ENCODE data around the gene ATG4C. TPM values are rescaled to one million over a fixed set of nuclear protein-coding genes. Genes with fewer than 3 reads are reported as not detected.
"Not testable (repeated sequence)": the region's sequence is repeated elsewhere in the genome, so short reads cannot be mapped to it uniquely, and the experiment has no call there.

Gene ATG4C
- polyA plus RNA-seq, 1 donor: 7.9 TPM

DNA sequence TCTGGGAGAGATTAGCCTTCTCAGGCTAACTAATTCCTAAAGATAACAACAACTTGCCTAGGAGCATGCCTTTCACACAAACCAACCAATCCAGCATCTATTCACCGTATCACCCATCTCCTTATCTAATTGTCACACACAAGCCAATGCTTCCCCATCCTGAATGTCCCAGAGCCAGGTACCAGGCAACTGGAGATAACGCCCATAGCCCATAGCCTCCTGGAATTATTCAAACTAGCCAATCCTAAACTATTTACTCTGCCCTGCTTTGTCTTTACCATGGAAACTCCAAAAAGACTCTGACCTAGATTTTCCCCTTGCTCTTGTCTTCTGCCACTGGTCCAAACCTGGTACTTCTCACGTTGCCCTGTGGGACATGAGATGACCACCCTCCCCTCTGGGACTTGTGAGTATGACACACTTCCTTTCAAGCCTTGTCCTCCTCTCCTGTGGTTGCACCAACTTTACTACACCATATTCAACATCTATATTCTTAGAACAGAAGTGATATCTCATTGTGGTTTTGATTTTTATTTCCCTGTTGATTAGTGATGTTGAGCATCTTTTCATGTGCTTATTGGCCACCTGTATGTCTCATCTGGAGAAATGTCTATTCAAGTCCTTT is 8.8 kb upstream of the ATG4C start:
- no peak for DNase-seq (ENCODE audit: low read depth)

DNA sequence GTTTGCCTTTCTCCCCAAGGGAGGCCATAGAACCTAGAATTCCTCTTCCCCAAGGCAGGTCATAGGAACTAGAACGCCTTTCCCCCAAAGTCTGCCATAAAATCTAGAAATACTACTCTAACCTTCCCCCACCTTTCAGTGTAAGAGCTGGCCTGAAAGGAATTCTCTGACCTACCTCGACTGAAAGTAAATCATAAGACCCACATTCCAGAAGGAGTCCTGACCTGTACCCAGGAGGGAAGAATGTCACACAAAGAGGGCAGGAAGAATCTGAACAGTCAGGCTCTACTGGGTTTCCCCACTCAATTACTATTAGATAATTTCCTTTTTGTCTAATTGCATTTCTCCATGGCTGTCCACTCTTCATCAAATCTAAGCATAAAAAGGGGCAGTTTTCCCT is 5.7 kb upstream of the ATG4C start:
- DNase-seq (ENCODE audit: low read depth): no peak

GRCh38 chr1:62781841-62782543 is 1.9 kb upstream of the ATG4C start:
- DNase-seq (ENCODE audit: low read depth): no peak

DNA sequence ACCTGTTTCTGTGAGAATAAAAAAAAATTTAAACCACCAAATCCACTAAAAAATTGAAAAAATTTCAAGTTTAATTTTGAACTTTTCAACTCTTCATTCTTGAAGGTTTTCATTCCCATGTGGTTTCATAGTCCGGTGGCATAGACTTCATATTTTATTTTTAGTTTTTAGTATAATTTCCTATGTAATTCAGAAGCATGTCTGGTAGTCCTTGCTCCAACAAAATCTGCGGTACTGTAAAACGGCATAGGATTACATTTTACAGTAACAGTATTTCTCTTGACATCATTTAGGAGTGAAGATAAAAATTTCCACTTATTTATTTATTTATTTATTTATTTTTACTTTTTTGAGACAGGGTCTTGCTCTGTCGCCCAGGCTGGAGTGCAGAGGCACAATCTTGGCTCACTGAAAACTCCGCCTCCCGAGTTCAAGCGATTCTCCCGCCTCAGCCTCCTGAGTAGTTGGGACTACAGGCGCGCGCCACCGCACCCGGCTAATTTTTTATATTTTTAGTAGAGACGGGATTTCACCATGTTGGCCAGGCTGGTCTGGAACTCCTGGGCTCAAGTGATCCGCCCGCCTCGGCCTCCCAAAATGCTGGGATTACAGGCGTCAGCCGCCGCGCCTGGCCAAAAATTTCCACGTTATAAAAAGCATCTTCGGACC is 1.3 kb upstream of the ATG4C start:
- DNase-seq (ENCODE audit: low read depth): not testable (repeated sequence)

GRCh38 chr1:62784509-62785365 is 805 bp downstream of the ATG4C start:
- DNase-seq (ENCODE audit: low read depth): no peak

GRCh38 chr1:62790716-62791115 is 6.8 kb downstream of the ATG4C start:
- DNase-seq (ENCODE audit: low read depth): no peak

DNA sequence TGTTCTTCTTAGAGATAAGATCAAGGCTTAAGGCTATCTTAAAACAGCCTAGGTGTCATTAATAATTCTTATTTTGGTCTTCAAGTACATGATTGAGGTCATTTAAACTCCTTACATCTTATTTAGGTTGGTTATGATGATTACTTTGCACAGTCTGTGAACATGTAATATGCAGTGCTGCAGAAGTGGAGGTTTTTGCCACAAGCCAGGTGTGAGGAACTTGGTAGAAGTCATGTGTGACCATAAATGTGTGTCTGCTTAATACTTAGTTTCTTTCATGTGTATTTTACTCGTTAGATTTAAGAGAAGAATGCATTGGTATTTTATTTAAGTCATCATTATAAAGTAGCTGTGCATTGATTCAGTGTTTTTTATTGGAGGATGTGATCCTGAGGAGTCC is 10.1 kb downstream of the ATG4C start:
- DNase-seq (ENCODE audit: low read depth): no peak

DNA sequence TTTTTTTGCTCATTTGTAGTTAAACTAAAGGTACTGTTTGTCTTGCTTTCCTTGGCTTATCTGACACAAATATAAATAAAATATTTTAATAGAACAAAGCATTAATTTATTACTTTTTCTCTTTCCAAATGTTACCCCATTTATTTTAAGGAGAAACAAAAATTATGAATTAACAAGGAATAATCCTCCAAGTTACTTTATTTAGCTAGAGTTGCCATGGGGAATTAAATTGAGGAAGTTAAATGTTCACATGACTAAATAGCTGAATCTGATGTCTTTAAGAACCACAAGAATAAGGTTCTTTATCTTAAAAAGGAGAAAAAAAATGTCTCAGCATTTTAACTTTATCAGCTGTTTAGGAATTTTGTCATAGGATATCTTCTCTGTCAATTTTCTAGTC is 12.3 kb downstream of the ATG4C start:
- DNase-seq (ENCODE audit: low read depth): no peak

DNA sequence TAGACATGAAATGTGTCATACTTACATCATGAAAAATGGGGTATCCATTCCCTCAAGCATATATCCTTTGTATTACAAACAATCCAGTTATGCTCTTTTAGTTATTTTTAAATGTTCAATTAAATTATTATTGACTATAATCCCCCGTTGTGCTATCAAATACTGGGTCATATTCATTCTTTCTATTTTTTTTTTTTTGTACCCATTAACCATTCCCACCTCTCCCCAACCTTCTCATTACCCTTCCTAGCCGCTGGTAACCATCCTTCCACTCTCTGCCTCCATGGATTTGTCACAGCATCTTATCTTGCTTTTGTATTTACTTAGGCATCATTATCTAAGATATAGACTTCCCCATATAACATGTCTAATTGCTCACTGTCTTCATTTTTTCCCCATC is 15.8 kb downstream of the ATG4C start:
- no peak for DNase-seq (ENCODE audit: low read depth)

GRCh38 chr1:62800281-62800680 is 16.3 kb downstream of the ATG4C start:
- DNase-seq (ENCODE audit: low read depth): no peak

GRCh38 chr1:62800825-62801306 is 16.9 kb downstream of the ATG4C start:
- no peak for DNase-seq (ENCODE audit: low read depth)

GRCh38 chr1:62809788-62810187 is 25.9 kb downstream of the ATG4C start:
- no peak for DNase-seq (ENCODE audit: low read depth)

- DNase-seq (ENCODE audit: low read depth): no peak
Measured at GRCh38 chr1:62810420-62811274, 26.7 kb downstream of the ATG4C start.

DNA sequence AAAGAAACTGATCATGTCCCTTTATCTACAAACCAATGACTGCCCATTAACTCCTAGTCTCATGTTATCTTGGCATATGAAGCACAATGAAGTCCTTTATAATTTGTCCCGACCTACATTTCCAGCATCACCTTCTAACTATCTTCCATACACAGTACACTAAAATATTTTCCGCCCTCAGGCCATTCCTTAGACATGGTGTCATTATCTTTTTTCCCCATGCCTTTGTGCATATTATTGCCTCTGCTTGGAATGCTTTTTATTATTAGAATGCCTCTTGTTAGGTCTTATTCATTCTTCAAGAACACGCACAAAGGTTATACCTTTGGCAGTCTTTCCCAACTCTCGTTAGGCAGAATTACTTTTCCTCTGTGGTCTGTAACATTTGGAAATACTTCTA is 39.6 kb downstream of the ATG4C start:
- no peak for DNase-seq (ENCODE audit: low read depth)

- no peak for DNase-seq (ENCODE audit: low read depth)
Measured at GRCh38 chr1:62826901-62827300, 43.0 kb downstream of the ATG4C start.

DNA sequence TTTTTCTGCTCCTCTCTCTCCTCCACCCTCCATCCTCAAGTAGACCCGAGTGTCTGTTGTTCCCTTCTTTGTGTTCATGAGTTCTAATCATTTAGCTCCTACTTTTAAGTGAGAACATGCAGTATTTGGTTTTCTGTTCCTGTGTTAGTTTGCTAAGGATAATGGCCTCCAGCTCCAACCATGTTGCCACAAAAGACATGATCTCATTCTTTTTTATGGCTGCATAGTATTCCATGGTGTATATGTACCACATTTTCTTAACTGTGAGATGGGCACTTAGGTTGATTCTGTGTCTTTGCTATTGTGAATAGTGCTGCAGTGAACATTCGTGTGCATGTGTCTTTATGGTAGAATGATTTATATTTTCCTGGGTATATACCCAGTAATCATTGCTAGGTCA is 43.9 kb downstream of the ATG4C start:
- DNase-seq (ENCODE audit: low read depth): not testable (repeated sequence)

DNA sequence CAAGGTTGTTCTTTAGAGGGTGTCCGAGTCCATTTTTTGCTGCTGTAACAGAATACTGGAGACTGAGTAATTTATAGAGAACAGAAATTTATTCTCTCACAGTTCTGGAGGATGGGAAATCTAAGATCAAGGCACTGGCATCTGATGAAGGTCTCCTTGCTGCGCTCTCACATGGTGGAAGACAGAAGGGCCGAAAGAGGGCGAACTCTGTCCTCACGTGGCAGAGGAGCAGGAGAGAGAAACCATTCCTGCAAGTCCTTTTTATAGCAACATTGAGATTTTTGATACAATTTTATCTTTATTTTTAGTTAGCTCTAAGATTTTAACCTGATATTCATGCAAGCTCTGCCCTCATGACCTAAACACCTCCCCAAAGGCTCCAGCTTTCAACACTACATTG is 48.3 kb downstream of the ATG4C start:
- no peak for DNase-seq (ENCODE audit: low read depth)

- no peak for DNase-seq (ENCODE audit: low read depth)
Measured at GRCh38 chr1:62833529-62833928, 49.6 kb downstream of the ATG4C start.

DNA sequence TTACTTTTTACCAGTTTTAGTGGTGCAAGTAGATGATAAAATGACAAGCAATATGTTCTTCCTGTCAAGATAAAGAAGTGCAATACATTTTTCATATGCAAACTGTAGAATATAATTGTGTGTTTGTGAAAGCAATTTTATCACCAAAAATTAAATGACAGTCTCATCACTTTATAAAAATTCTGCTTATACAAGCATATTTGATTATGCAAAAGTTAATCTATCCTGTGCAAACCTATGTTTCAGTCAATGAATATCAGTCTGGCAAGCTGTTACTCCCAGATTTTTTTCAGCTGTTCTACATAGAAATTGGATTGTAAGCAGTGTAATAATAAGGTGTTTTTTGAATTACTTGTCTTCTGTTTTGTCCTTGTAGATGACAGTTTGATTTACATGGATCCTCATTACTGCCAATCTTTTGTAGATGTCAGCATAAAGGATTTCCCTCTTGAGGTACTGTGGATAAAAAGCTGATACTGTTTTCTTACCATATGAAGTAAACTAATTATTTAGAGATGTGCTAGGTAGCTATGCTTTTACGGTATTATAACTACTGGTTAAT is 50.5 kb downstream of the ATG4C start:
- no peak for DNase-seq (ENCODE audit: low read depth)

DNA sequence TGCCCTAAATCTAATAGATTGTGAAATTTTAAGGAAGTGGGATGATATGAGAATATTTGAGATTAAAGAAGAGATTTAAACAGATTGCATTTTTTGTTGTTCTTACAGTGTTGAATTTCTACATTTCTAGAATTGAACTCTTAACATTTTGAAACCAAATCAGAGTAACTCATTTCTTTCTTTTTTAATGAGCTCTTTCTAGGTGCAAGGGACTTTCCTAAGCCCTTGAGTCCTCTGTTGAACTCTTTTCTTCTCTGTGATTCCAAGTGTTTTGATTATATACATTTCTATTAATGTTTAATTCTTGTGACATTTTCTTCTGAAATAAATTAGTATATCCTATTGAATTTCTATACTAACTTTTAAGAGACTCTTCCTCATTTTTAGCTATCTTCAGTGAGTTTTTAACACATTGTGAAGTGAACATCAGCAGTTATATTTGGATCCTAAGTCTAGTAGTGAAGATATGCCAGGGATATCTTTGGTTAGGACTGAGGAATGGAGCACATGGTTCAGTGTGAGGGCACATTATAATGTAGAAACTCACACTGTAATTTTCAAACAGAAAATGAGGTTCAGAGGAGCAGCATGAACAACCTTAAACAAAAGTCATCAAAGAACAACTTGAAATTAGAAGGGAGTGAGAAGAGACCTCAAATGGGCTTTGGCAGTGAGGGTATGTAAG is 53.1 kb downstream of the ATG4C start:
- DNase-seq (ENCODE audit: low read depth): no peak
